Activated CD4-positive, alpha-beta T cell treated with anti-CD3 and anti-CD28 coated beads, Interleukin-2, Interleukin-6, amounts not matched to agents 100 ng/mL and 50 ng/mL, durations not matched to agents 16 hours and 8 hours (primary cell): ENCODE results near the gene ANKRD9.

Source experiments
- DNase-seq: peaks from one replicate; pipeline ENCODE4 v3.0.0-alpha.2; 2020

Gene ANKRD9

DNA sequence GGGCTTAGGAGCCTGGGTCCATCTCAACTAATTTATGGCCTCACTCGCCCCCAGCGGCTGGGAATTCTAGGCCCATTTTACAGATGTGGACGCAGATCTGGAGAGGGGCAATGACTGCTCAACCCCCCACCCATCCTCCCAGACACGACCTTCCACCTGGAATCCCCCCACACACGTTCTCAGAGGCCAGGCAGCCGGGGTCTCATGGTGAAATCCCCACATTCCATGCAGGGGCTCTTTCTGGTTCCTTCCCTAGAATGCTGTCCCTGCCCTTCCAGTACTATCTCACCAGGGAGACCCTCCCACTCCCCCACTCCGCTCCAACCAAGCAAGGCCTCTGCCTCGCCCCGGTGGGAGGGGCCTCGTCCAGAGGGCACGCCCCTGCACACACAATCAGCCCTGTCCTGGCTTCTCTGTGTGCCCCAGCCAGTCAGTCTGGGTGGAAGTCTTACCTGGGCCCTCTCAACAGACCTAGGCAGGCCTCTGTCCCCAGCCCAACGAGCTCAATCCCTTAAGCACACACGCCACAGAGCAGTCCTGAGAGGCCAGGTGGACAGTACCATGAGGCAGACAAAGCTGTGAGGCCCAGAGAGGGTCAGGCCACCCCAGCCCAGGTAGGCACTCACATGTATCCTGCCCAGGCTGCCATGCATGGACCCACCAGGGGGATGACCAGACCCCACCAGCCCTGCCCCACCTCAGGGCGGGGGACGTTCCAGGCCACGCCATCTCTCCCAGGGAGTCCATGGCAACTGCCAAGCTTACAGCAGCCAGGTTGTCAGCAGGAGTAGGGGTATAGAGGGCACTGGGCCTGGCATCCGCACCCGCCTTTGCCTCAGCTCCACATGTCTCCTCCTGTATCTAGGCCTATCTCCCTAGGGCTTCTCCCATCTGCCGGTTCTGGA is 1.3 kb upstream of the ANKRD9 start:
- peak; percentile 39 for DNase-seq

- peak; percentile 29 for DNase-seq
These were observed 516 bp downstream of the ANKRD9 start for GRCh38 chr14:102508774-102509745.

GRCh38 chr14:102508410-102508773 is 1.2 kb downstream of the ANKRD9 start:
- DNase-seq, result no peak

DNA sequence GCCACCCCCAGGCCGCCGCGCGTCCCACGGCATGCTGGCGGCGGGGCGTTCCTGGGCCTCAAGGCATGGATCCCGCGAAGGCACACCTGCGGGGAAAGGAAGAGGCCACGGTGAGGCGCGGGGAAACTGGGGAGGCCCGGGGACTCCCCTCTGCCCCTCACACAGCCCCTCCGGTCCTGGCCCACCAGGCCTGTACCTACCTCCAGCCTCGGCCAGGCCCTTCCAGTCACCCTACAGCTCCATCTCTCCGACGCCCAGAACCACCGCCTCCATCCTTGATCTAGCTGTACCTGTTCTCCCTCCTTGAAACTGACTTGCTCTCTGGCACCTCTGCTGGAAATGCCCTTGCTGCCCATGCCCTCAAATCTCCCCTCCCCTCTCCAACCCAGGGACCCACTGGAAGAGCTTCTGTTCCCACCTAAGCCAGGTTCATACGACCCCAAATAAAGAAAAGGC is 1.7 kb downstream of the ANKRD9 start:
- DNase-seq, result no peak

- DNase-seq, result no peak
These were observed 2.3 kb downstream of the ANKRD9 start for GRCh38 chr14:102507081-102507856.

- DNase-seq, result no peak
These were observed 3.0 kb downstream of the ANKRD9 start for GRCh38 chr14:102506626-102506925.

GRCh38 chr14:102505775-102506625 is 3.6 kb downstream of the ANKRD9 start:
- DNase-seq, result no peak

GRCh38 chr14:102505000-102505619 is 4.5 kb downstream of the ANKRD9 start:
- DNase-seq, result no peak

- no peak for DNase-seq
These were observed 5.1 kb downstream of the ANKRD9 start for GRCh38 chr14:102504328-102504999.

GRCh38 chr14:102503641-102504327 is 5.8 kb downstream of the ANKRD9 start:
- no peak for DNase-seq

GRCh38 chr14:102502571-102502970 is 7.0 kb downstream of the ANKRD9 start:
- no peak for DNase-seq

DNA sequence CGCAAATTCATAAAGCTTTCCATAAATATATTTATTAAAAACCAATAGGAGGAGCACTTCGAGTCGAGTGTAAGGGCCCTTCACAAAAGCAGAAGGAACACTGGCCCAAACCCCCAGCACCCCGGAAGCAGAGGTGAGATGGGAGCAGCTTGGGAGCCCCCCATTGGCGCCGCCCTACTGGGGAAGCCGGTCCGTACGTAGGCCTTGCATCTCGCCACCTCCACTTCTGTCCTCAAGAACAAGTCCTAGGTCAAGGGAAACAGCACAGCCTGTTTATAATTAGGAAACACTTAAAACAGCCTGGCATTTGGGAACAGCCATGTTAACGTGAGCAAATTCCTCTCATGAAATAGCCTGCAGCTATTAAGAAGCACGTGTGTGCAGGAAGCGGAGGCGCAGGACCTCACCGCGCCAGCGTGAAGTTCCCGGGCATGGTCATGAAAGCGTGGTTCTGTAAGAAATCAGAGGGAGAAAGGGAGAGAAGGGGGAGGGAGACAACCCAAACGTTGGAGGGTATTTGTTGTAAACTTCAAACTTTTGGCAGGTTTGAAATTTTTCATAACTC is 7.7 kb downstream of the ANKRD9 start:
- no peak for DNase-seq

GRCh38 chr14:102500713-102501112 is 8.9 kb downstream of the ANKRD9 start:
- DNase-seq, result no peak

GRCh38 chr14:102500158-102500662 is 9.4 kb downstream of the ANKRD9 start:
- peak; percentile 32 for DNase-seq

DNA sequence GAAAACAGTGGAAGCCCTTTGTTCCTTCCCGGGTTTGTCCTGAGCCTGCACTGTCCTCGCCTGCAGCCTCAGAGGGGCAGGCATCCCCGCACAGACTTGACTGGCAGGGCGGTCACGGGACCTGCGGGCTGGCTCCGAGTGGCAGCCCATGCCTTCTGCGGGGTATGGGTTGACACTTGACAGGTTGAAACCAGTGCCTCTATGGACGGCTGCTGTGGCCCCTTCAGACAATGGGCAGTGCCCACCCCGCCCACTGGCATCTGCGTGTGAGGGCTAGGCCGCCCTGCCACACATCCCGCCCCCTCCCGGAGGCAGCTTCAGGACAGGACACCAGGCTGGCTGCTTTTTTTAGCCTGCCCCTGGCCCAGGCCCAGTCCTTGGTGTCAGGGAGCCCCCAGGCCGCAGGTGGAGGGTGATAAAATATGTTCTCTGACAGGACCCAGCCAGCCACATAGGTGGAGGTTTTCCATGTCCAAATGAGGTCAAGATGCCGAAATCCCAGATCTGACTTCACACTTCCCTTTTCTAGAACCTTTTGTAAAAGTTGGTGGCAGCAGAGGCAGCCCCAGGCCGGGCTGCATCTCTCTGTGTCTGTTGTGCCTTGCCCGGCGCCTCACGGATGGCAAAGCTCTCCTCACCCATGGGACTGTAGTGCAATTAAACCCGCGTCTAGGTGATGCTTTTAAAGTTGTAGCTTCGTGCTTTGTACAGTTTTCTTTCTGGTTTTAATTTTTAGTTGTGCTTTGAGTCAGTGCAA is 10.0 kb downstream of the ANKRD9 start:
- DNase-seq, result no peak

GRCh38 chr14:102498678-102499265 is 10.8 kb downstream of the ANKRD9 start:
- DNase-seq, result no peak

- DNase-seq, result no peak
These were observed 11.4 kb downstream of the ANKRD9 start for GRCh38 chr14:102497998-102498677.
